HepG2 (cell line): ENCODE data around the gene AUNIP. TPM values are rescaled to one million over a fixed set of nuclear protein-coding genes. Genes with fewer than 3 reads are reported as not detected.

Experiments
- ARID4A ChIP-seq: sonication (generic); formaldehyde crosslinking; IDR thresholded peaks from 2 replicates; pipeline ENCODE4 v1.5.0; 2020; ENCODE audit warnings: mild to moderate bottlenecking, missing genetic modification reagents, borderline replicate concordance
- BHLHE40 ChIP-seq: IDR thresholded peaks from 2 replicates; pipeline ENCODE4 v1.6.1; 2011; ENCODE audit warnings: low read length, improper control_type of control experiment
- FOXK2 ChIP-seq: fragments of 450-650 bp; IDR thresholded peaks from 2 replicates; pipeline ENCODE4 v1.6.1; 2016
- MLXIP ChIP-seq: sonication (generic); formaldehyde crosslinking; IDR thresholded peaks from 2 replicates; pipeline ENCODE4 v1.9.0; 2021; ENCODE audit warnings: missing genetic modification reagents, borderline replicate concordance
- NBN ChIP-seq: fragments of 450-650 bp; conservative IDR thresholded peaks from 2 replicates; pipeline ENCODE4 v1.6.1; 2017
- NR2C2 ChIP-seq: sonication (generic); formaldehyde crosslinking; IDR thresholded peaks from 2 replicates; pipeline ENCODE4 v1.4.0; 2020; ENCODE audit warnings: missing genetic modification reagents, mild to moderate bottlenecking, moderate library complexity, borderline replicate concordance
- PAWR ChIP-seq: sonication (generic); formaldehyde crosslinking; IDR thresholded peaks from 2 replicates; pipeline ENCODE4 v1.4.0; 2020; ENCODE audit warnings: missing genetic modification reagents, mild to moderate bottlenecking, borderline replicate concordance
- SIN3A ChIP-seq: IDR thresholded peaks from 2 replicates; pipeline ENCODE4 v1.6.1; 2011; ENCODE audit warnings: low read depth, mild to moderate bottlenecking, control low read depth, low read length, borderline replicate concordance
- ZBTB2 ChIP-seq: sonication (generic); formaldehyde crosslinking; IDR thresholded peaks from 2 replicates; pipeline ENCODE4 v1.8.0; 2022; ENCODE audit warnings: low read depth, missing genetic modification reagents
- ZNF207 ChIP-seq: fragments of 450-650 bp; IDR thresholded peaks from 2 replicates; pipeline ENCODE4 v1.6.1; 2016; ENCODE audit warnings: antibody characterized with exemption, borderline replicate concordance
- ZNF3 ChIP-seq: IDR thresholded peaks from 2 replicates; pipeline ENCODE4 v1.7.0; 2017; ENCODE audit warnings: inconsistent platforms
- ZNF775 ChIP-seq: sonication (generic); formaldehyde crosslinking; IDR thresholded peaks from 2 replicates; pipeline ENCODE4 v1.4.0; 2020; ENCODE audit warnings: missing genetic modification reagents, mild to moderate bottlenecking, moderate library complexity, borderline replicate concordance
- ZSCAN12 ChIP-seq: sonication (generic); formaldehyde crosslinking; IDR thresholded peaks from 2 replicates; pipeline ENCODE4 v1.9.0; 2021; ENCODE audit warnings: mild to moderate bottlenecking, missing genetic modification reagents
- polyA plus RNA-seq, 8 experiments: library from polyadenylated mRNA; depleted of rRNA in 3 of 8; stranded (reverse) in 7 of 8; unstranded in 1 of 8; fragments of >200 nt; fragmentation: Illumina TruSeq in 4 of 8; extraction: Trizol in 4 of 8; gene quantifications; 2 replicates each; pipeline versions ENCODE4 v1.2.1 to v1.2.3, GENCODE V29; 2011 to 2016; ENCODE audit warnings: low read depth in 4 of 8, missing spikeins in 1 of 8, mixed read lengths in 1 of 8; ENCODE audit not compliant: insufficient read depth in 1 of 8
- total RNA-seq, 5 experiments: library from RNA; depleted of rRNA; stranded (reverse); fragments of >200 nt; fragmentation: Illumina TruSeq; extraction: Trizol; gene quantifications; 2 replicates each; pipeline ENCODE4 v1.2.3, GENCODE V29; 2016; ENCODE audit warnings: low read depth in 1 of 5

The AUNIP gene
- total and polyA plus RNA-seq, 2 of the 13 experiments (the other 11 are each of a cell fraction or from before 2014, with no cell fraction given), result 3.8 to 12.3 TPM

- peak; percentile 42; the same call in 1 of the 2 replicates for TF ChIP-seq ARID4A (CRISPR knock-in tag)
- no peak for TF ChIP-seq ZNF207
- TF ChIP-seq NR2C2 (CRISPR knock-in tag), result peak; percentile 73
- no peak for TF ChIP-seq FOXK2
- TF ChIP-seq ZSCAN12 (CRISPR knock-in tag), result no peak
- TF ChIP-seq ZNF775, result no peak
- no peak for TF ChIP-seq NBN
- TF ChIP-seq BHLHE40, result peak; percentile 99
- TF ChIP-seq SIN3A, result peak; percentile 87; the same call in 1 of the 2 replicates
- 0 out of 2 replicates have a peak, but pooled peaks have one; percentile 44 for TF ChIP-seq ZBTB2 (CRISPR knock-in tag)
- TF ChIP-seq MLXIP, result 0 out of 2 replicates have a peak, but pooled peaks have one; percentile 16
- TF ChIP-seq PAWR (CRISPR knock-in tag), result no peak
- no peak for TF ChIP-seq ZNF3 (CRISPR knock-in tag)
Observed at GRCh38 chr1:25905680-25906643, 46.7 kb upstream of the AUNIP start, which contains the start of gene STMN1 (continued).
